OCI-LY7 (cell line): ENCODE measurements around the gene CD52.

Experiments
- CTCF ChIP-seq: fragments of 200-600 bp; sonication (generic); conservative IDR thresholded peaks from 2 replicates; pipeline ENCODE4 v1.5.1; 2014; ENCODE audit warnings: mild to moderate bottlenecking, antibody characterized with exemption, low read length, moderate library complexity, mixed read lengths
- EZH2phosphoT487 ChIP-seq: fragments of 200-600 bp; sonication (generic); IDR thresholded peaks from 2 replicates; pipeline ENCODE4 v1.6.1; 2018; ENCODE audit warnings: low read depth, borderline replicate concordance, mild to moderate bottlenecking, mixed run types, antibody characterized with exemption, low read length, moderate library complexity, mixed read lengths

GRCh38 chr1:26286064-26286416 lies 31.7 kb upstream of the CD52 start:
- TF ChIP-seq CTCF (peak; percentile 8; the same call in 1 of the 2 replicates), EZH2phosphoT487 (no peak)
